Smooth muscle cell (in vitro differentiated cells): ENCODE data around the gene COMMD3. TPM values are rescaled to one million over a fixed set of nuclear protein-coding genes. Genes with fewer than 3 reads are reported as not detected.

Source experiments
- DNase-seq: peaks from one replicate; lab custom pipeline; 2025; ENCODE audit not compliant: unreplicated experiment; lab: John Stamatoyannopoulos, UW
- H2AFZ ChIP-seq: fragments of 200-600 bp; sonication (generic); 2 replicates; pipeline ENCODE4 v1.6.0; 2016; ENCODE audit warnings: antibody characterized with exemption, low read depth, mild to moderate bottlenecking
- H3F3A ChIP-seq: fragments of 200-600 bp; sonication (generic); 2 replicates; pipeline ENCODE4 v1.6.0; 2017; ENCODE audit warnings: antibody characterized with exemption, low read depth
- H3K27ac ChIP-seq: fragments of 200-600 bp; sonication (generic); 2 replicates; pipeline ENCODE4 v1.5.1; 2016; ENCODE audit warnings: low read depth, mild to moderate bottlenecking
- H3K27me3 ChIP-seq: fragments of 200-600 bp; sonication (generic); 2 replicates; pipeline ENCODE4 v1.6.1; 2016; ENCODE audit warnings: low read depth, mild to moderate bottlenecking
- H3K36me3 ChIP-seq: fragments of 200-600 bp; sonication (generic); 2 replicates; pipeline ENCODE4 v1.5.1; 2016; ENCODE audit warnings: low read depth
- H3K4me1 ChIP-seq: fragments of 200-600 bp; sonication (generic); 2 replicates; pipeline ENCODE4 v1.5.1; 2016; ENCODE audit warnings: low read depth
- H3K4me2 ChIP-seq: fragments of 200-600 bp; sonication (generic); 2 replicates; pipeline ENCODE4 v1.6.0; 2016; ENCODE audit warnings: mild to moderate bottlenecking
- H3K4me3 ChIP-seq: fragments of 200-600 bp; sonication (generic); 2 replicates; pipeline ENCODE4 v1.5.1; 2016; ENCODE audit warnings: mild to moderate bottlenecking
- H3K79me2 ChIP-seq: fragments of 200-600 bp; sonication (generic); 2 replicates; pipeline ENCODE4 v1.6.0; 2016; ENCODE audit warnings: low read depth, mild to moderate bottlenecking
- H3K9ac ChIP-seq: fragments of 200-600 bp; sonication (generic); 2 replicates; pipeline ENCODE4 v1.6.0; 2016; ENCODE audit warnings: low read depth
- H3K9me3 ChIP-seq: fragments of 200-600 bp; sonication (generic); replicated peaks from 2 replicates; pipeline ENCODE4 v1.5.1; 2016; ENCODE audit warnings: low read depth
- H4K20me1 ChIP-seq: fragments of 200-600 bp; sonication (generic); 2 replicates; pipeline ENCODE4 v1.6.0; 2016; ENCODE audit warnings: low read depth
- WGBS: methylation state at CpG from one replicate; pipeline ENCODE4 v1.1.7; 2016; ENCODE audit warnings: low lambda C conversion rate; 5-methylcytosine and 5-hydroxymethylcytosine counted together
- polyA plus RNA-seq: library from polyadenylated mRNA; unstranded; fragments of >200 nt; fragmentation: Nextera tagmentation; extraction: Ambion mirVana; gene quantifications from 2 replicates; pipeline ENCODE4 v1.2.1, GENCODE V29; 2016
- total RNA-seq: library from RNA; depleted of rRNA; stranded (reverse); fragments of >200 nt; gene quantifications from 2 replicates; pipeline ENCODE4 v1.2.3, GENCODE V29; 2014
- TF ChIP-seq, protein P1 (sequence below): fragments of 200-600 bp; sonication (generic); IDR thresholded peaks from 2 replicates; pipeline ENCODE4 v1.5.1; 2017; ENCODE audit warnings: borderline replicate concordance, mild to moderate bottlenecking, antibody characterized with exemption; ENCODE audit not compliant: insufficient read depth, poor library complexity, severe bottlenecking

The COMMD3 gene
- total and polyA plus RNA-seq, 2 experiments from 2014 or later = 44.3 to 80.6 TPM

DNA sequence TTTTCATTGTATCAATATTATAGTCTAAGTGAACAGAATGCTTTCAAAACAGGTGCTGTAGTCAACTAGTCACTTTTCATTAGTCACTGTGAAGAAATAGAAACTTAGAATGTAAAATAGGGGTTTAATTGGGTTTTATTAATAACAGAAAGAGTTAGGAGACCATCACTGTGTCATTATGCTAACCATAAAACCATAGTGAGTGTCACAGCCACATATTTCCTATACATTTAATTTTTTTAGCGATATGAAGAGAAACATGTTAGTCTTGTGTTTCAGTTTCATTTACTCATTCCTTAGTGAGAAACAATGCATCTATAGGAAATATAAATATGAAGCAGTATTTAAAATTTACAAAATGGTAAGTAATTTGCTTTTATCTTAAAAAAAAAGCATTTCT is 51.3 kb downstream of the COMMD3 start:
- WGBS = 100% methylated on average over 1 of the region's 1 CpG
- Histone ChIP-seq H3K4me2 (no peak overlapping the region), H3F3A (no peaks in the 10 kb centered on the region), H3K27ac (no peak overlapping the region), H3K9me3 (no peaks in the 10 kb centered on the region), H3K36me3 (no peaks in the 10 kb centered on the region), H3K9ac (no peak overlapping the region), H3K79me2 (no peaks in the 10 kb centered on the region), H3K27me3 (no peaks in the 10 kb centered on the region), H4K20me1 (no peaks in the 10 kb centered on the region), H2AFZ (no peak overlapping the region), H3K4me1 (no peaks in the 10 kb centered on the region), H3K4me3 (no peak overlapping the region)
- TF ChIP-seq, protein P1, sequence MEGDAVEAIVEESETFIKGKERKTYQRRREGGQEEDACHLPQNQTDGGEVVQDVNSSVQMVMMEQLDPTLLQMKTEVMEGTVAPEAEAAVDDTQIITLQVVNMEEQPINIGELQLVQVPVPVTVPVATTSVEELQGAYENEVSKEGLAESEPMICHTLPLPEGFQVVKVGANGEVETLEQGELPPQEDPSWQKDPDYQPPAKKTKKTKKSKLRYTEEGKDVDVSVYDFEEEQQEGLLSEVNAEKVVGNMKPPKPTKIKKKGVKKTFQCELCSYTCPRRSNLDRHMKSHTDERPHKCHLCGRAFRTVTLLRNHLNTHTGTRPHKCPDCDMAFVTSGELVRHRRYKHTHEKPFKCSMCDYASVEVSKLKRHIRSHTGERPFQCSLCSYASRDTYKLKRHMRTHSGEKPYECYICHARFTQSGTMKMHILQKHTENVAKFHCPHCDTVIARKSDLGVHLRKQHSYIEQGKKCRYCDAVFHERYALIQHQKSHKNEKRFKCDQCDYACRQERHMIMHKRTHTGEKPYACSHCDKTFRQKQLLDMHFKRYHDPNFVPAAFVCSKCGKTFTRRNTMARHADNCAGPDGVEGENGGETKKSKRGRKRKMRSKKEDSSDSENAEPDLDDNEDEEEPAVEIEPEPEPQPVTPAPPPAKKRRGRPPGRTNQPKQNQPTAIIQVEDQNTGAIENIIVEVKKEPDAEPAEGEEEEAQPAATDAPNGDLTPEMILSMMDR = no peak
- DNase-seq = no peak

DNA sequence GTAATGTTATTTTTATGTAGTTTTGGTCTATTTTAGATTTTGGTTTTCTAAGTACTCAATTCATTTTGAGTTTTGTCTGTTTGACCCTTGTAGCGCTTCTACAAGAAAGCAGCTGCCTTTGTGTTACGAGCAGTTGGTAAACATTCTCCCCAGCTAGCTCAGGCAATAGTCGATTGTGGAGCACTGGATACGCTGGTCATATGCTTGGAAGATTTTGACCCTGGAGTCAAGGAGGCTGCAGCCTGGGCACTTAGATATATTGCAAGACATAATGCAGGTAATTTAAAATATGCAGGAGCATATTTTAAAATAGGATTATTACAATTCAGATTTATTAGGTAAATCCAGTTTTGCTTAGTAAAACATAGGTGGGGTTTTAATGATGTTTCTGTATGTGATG is 52.2 kb downstream of the COMMD3 start:
- H2AFZ ChIP-seq = no peak overlapping the region
- H4K20me1 ChIP-seq = no peaks in the 10 kb centered on the region
- H3K4me3 ChIP-seq = no peak overlapping the region
- no peaks in the 10 kb centered on the region for H3K79me2 ChIP-seq
- TF ChIP-seq, protein P1 = no peak
- H3F3A ChIP-seq = no peaks in the 10 kb centered on the region
- H3K4me2 ChIP-seq = no peak overlapping the region
- no peaks in the 10 kb centered on the region for H3K27me3 ChIP-seq
- H3K9ac ChIP-seq = no peak overlapping the region
- H3K4me1 ChIP-seq = no peaks in the 10 kb centered on the region
- WGBS = 92% methylated on average over 4 of the region's 4 CpGs
- H3K9me3 ChIP-seq = no peaks in the 10 kb centered on the region
- H3K27ac ChIP-seq = no peak overlapping the region
- no peaks in the 10 kb centered on the region for H3K36me3 ChIP-seq
- no peak for DNase-seq

DNA sequence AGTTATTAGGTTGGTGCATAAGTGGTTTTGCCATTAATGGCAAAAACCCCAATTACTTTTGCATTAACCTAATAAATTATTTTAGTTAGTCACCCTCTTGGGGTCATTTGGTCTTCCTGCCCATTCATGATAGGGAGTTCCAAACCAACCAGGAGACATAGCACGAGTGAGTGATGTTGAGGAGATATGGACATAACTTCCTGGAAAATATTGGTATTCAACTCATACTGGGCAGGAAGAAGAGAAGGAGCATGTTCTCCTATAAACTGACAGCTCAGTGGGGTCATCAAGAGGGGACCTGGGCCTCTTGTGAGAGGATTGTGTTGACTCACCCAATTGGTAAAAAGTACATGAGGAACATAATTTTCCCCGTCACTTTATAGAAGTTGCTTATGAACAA is 52.8 kb downstream of the COMMD3 start:
- Histone ChIP-seq H3F3A (no peaks in the 10 kb centered on the region), H3K4me3 (no peak overlapping the region), H3K4me2 (no peak overlapping the region), H3K27me3 (no peaks in the 10 kb centered on the region), H4K20me1 (no peaks in the 10 kb centered on the region), H3K27ac (no peak overlapping the region), H3K9ac (no peak overlapping the region), H3K9me3 (no peaks in the 10 kb centered on the region), H3K36me3 (no peaks in the 10 kb centered on the region), H3K79me2 (no peaks in the 10 kb centered on the region), H2AFZ (no peak overlapping the region), H3K4me1 (no peaks in the 10 kb centered on the region)
- no peak for DNase-seq
- TF ChIP-seq, protein P1 = no peak
- 75% methylated on average over 2 of the region's 2 CpGs for WGBS

DNA sequence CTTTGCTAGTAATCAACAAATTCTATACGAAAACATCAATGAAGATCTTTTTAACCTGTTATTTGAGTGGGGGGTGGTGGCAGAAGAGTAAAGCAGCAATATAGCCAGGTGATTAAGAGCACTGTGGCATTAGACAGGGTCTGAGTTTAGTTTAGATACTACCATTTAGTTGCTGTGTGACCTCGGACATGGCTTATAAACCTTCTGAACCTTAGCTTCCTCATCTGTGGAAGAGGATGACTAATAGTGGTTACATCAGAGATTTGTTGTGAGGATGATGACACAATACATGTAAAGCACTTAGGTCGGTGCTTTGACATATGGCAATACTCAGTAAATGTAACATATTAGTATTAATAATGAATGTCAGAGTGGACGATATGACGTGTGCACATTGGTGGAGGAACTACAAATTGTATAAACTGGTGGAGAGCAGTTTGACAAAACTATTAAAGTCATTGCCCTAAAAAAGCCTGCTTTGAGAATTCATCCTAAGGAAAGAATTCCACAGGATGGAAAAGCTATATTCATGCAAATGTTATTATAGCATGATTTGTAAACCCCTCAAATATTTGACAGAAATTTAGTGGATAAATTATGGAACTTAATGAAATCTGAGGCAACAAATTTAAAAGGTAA is 53.4 kb downstream of the COMMD3 start:
- no peaks in the 10 kb centered on the region for H4K20me1 ChIP-seq
- H3K79me2 ChIP-seq = no peaks in the 10 kb centered on the region
- no peaks in the 10 kb centered on the region for H3F3A ChIP-seq
- H2AFZ ChIP-seq = no peak overlapping the region
- no peaks in the 10 kb centered on the region for H3K4me1 ChIP-seq
- no peaks in the 10 kb centered on the region for H3K9me3 ChIP-seq
- no peak overlapping the region for H3K9ac ChIP-seq
- no peaks in the 10 kb centered on the region for H3K27me3 ChIP-seq
- TF ChIP-seq, protein P1 = no peak
- no peak overlapping the region for H3K27ac ChIP-seq
- no peaks in the 10 kb centered on the region for H3K36me3 ChIP-seq
- no peak for DNase-seq
- 83% methylated on average over 5 of the region's 5 CpGs for WGBS
- H3K4me3 ChIP-seq = no peak overlapping the region
- H3K4me2 ChIP-seq = no peak overlapping the region
